Activated T-cell treated with anti-CD3 and anti-CD28 coated beads, Interleukin-2, amount 50 U/mL, for 24 hours (primary cell): ENCODE results near the gene GLG1.

Experiments used
- DNase-seq: peaks from one replicate; pipeline ENCODE4 v3.0.0-alpha.2; 2020
- H3K27ac Mint-ChIP-seq: 2 replicates; pipeline ENCODE4 v1.8.0; 2020; ENCODE audit warnings: mild to moderate bottlenecking, mixed read lengths
- H3K27me3 Mint-ChIP-seq: 2 replicates; pipeline ENCODE4 v1.8.0; 2020; ENCODE audit warnings: mixed read lengths
- H3K36me3 Mint-ChIP-seq: 2 replicates; pipeline ENCODE4 v1.8.0; 2020; ENCODE audit warnings: low read depth, mixed read lengths
- H3K4me1 Mint-ChIP-seq: 2 replicates; pipeline ENCODE4 v1.8.0; 2020; ENCODE audit warnings: low read depth, mixed read lengths
- H3K4me3 Mint-ChIP-seq: 2 replicates; pipeline ENCODE4 v1.8.0; 2020; ENCODE audit warnings: mild to moderate bottlenecking, moderate library complexity, mixed read lengths
- H3K9me3 Mint-ChIP-seq: 2 replicates; pipeline ENCODE4 v1.8.0; 2020; ENCODE audit warnings: mixed read lengths

GLG1 gene

DNA sequence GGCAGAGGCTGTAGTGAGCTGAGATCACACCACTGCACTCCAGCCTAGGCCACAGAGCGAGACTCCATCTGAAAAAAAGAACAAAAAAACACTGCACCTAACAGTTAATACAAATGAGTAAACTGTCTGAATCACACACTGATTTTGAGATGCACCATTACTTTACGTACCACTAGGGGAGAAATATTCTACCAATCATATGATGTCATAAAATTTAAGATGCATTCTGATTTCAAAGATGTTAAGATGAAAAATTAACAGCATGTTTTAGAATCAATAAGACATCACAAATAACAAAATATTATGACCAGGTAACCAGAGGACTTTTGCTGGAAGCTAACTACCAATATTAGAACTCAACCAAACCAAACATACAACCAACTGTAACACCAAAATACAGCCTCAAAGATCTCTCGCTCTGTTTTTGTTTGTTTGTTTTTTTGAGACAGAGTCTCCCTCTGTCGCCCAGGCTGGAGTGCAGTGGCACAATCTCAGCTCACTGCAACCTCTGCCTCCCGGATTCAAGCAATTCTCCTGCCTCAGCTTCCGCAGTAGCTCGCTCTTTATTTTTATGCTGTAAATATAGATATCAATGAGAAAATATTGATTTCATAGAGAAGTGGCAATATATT is 31.6 kb downstream of the GLG1 start:
- no peaks in the 10 kb centered on the region for H3K27me3 Mint-ChIP-seq
- H3K4me1 Mint-ChIP-seq: peaks cover 71% of the 10 kb centered on the region
- peak overlapping the region; percentile 33 for H3K27ac Mint-ChIP-seq
- no peaks in the 10 kb centered on the region for H3K9me3 Mint-ChIP-seq
- no peak for DNase-seq
- no peak overlapping the region for H3K4me3 Mint-ChIP-seq
- peaks cover 10% of the 10 kb centered on the region for H3K36me3 Mint-ChIP-seq

DNA sequence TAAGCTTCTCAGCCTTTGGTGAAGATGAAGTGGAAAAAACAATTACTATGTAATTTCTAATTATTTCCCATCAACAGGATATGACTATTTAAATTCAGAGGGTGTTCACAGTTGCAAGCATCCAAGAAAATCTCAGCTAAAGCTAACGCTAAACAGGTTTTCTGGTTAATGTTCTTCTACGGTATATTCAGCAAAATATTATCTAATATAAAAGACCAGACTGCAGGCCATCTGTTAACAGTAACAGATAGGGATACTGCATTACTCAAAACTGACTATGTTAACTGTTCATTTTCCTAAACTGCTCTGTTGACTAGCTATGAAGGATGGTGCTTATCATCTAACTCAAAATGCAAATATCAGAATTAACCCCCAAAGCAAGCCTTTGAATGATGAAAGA is 32.8 kb downstream of the GLG1 start:
- DNase-seq: no peak
- peaks cover 10% of the 10 kb centered on the region for H3K36me3 Mint-ChIP-seq
- no peaks in the 10 kb centered on the region for H3K9me3 Mint-ChIP-seq
- peaks cover 75% of the 10 kb centered on the region for H3K4me1 Mint-ChIP-seq
- H3K27ac Mint-ChIP-seq: peak overlapping the region; percentile 59
- H3K27me3 Mint-ChIP-seq: no peaks in the 10 kb centered on the region
- H3K4me3 Mint-ChIP-seq: no peak overlapping the region

DNA sequence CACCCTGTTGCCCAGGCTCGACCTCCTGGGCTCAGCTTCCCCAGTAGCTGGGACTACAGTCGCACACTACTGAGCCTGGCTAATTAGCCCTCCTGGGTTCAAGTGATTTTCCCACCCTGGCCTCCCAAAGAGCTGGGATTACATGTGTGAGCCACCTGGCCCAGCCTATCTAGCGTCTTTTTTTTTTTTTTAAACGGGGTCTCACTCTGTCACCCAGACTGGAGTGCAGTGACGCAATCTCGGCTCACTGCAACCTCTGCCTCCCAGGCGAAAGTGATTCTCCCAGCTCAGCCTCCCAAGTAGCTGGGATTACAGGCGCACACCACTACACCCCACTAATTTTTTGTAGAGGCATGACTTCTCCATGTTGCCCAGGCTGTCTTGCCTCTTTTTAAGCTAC is 33.3 kb downstream of the GLG1 start:
- Mint-ChIP-seq H3K27ac (no peak overlapping the region), H3K36me3 (peaks cover 7% of the 10 kb centered on the region), H3K27me3 (no peaks in the 10 kb centered on the region), H3K4me1 (peaks cover 75% of the 10 kb centered on the region), H3K4me3 (no peak overlapping the region), H3K9me3 (no peaks in the 10 kb centered on the region)
- no peak for DNase-seq

- no peaks in the 10 kb centered on the region for H3K27me3 Mint-ChIP-seq
- H3K27ac Mint-ChIP-seq: peak overlapping the region; percentile 40
- H3K36me3 Mint-ChIP-seq: peaks cover 13% of the 10 kb centered on the region
- peaks cover 73% of the 10 kb centered on the region for H3K4me1 Mint-ChIP-seq
- DNase-seq: no peak
- H3K9me3 Mint-ChIP-seq: no peaks in the 10 kb centered on the region
- no peak overlapping the region for H3K4me3 Mint-ChIP-seq
Observed at GRCh38 chr16:74570412-74571301, 36.3 kb downstream of the GLG1 start.

DNA sequence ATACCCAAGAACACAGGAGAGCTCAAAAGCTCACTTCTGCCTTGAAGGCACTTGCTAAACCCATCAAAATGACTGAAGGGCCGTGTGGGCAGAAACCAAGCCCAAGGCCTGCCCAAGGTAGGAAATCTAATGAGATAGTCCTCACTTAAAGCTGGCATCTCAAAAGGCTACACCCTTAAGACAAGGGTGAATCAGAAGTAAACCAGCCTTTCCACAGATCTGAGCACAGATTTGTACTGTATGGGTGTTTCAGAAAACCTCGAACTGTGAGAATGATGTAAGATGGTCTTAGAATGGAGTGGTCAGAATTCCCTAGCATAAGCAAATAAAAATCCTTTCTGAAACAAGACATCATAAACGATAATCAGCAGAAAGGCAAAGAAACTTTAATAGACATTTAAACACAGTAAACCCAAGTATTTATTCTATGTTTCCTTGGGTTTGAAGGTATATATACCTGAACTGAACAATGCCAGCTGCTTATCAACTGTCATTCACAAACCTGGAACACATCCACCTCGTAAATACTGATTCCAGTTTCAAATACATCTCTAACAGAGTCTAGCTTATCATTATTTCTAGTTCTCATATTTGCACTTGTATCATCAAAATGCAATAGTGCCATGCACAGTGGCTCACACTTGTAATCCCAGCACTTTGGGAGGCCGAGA is 37.8 kb downstream of the GLG1 start:
- H3K4me3 Mint-ChIP-seq: no peak overlapping the region
- no peak overlapping the region for H3K27ac Mint-ChIP-seq
- peaks cover 77% of the 10 kb centered on the region for H3K4me1 Mint-ChIP-seq

DNA sequence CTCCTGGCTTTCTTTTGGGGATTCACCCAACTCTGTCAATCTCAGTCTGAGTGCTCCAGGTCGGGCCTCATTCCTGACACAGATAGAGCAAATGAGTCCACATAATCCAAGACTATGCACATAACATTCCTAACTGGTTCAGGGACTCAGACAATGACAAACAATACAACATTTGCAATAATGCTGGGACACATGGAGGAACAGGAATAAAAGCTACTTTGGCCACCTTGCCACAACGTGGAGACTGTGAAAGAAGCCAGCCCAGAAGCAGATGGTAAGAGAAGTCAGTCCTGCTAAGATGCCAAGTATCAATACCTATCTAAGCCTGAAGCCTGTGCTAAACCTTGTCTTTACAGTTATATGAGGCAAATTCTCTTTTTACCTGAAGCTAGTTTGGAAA is 39.0 kb downstream of the GLG1 start:
- no peak for DNase-seq
- no peak overlapping the region for H3K4me3 Mint-ChIP-seq
- no peaks in the 10 kb centered on the region for H3K9me3 Mint-ChIP-seq
- H3K27ac Mint-ChIP-seq: peak overlapping the region; percentile 47
- H3K27me3 Mint-ChIP-seq: no peaks in the 10 kb centered on the region
- H3K4me1 Mint-ChIP-seq: peaks cover 82% of the 10 kb centered on the region
- H3K36me3 Mint-ChIP-seq: peaks cover 12% of the 10 kb centered on the region

More for the DNA sequence above, 37.8 kb downstream of the GLG1 start:
- Mint-ChIP-seq H3K9me3 (no peaks in the 10 kb centered on the region), H3K27me3 (no peaks in the 10 kb centered on the region), H3K36me3 (peaks cover 6% of the 10 kb centered on the region)
- no peak for DNase-seq

DNA sequence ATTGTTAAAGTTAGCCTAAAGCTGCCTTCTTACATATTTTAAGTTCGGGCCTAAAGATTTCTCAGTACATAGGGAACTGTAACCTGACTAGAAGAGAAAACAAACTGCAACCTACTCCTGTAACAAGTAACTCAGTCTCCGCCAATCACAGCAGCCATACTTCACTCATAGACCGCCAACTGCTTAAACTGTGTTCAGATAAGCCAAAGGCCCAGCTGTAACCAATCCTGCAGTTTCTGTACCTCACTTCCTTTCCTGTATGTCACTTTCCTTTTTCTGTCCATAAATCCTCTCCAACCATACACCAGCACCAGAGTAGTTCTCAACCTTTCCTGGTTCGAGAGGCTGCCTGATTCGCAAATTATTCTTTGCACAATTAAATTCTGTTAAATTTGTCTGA is 41.5 kb downstream of the GLG1 start:
- DNase-seq: no peak
- Mint-ChIP-seq H3K4me3 (no peak overlapping the region), H3K27ac (peak overlapping the region; percentile 18), H3K27me3 (no peaks in the 10 kb centered on the region), H3K4me1 (peaks cover 86% of the 10 kb centered on the region), H3K9me3 (no peaks in the 10 kb centered on the region), H3K36me3 (peaks cover 12% of the 10 kb centered on the region)

- Mint-ChIP-seq H3K27ac (peak overlapping the region; percentile 74), H3K4me3 (no peak overlapping the region), H3K4me1 (peaks cover 87% of the 10 kb centered on the region), H3K27me3 (no peaks in the 10 kb centered on the region), H3K36me3 (peaks cover 12% of the 10 kb centered on the region), H3K9me3 (no peaks in the 10 kb centered on the region)
- DNase-seq: no peak
Observed at GRCh38 chr16:74564451-74564984, 42.4 kb downstream of the GLG1 start.

GRCh38 chr16:74563828-74564263 is 43.1 kb downstream of the GLG1 start:
- DNase-seq: no peak
- peaks cover 87% of the 10 kb centered on the region for H3K4me1 Mint-ChIP-seq
- peak overlapping the region; percentile 74 for H3K27ac Mint-ChIP-seq
- peaks cover 14% of the 10 kb centered on the region for H3K36me3 Mint-ChIP-seq
- H3K4me3 Mint-ChIP-seq: no peak overlapping the region
- H3K9me3 Mint-ChIP-seq: no peaks in the 10 kb centered on the region
- H3K27me3 Mint-ChIP-seq: no peaks in the 10 kb centered on the region

DNA sequence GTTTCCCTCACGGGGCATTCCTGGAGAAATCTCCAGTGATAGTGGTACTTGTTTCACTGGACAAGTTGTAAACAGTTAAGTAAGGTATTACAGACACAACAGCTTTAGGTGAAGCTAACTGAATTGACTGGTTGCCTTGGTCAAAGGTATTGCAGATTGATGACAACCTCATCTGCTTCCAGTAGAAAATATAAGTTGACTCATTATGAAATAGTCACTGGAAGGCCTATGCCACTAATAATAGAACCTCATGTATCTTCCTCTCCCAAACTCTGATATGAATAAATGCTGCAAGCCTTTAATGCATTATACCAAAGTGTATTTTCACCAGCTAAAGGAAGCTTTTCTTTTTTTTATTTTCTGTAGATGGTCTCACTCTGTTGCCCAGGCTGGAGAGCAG is 44.8 kb downstream of the GLG1 start:
- H3K4me3 Mint-ChIP-seq: no peak overlapping the region
- no peaks in the 10 kb centered on the region for H3K27me3 Mint-ChIP-seq
- peaks cover 18% of the 10 kb centered on the region for H3K36me3 Mint-ChIP-seq
- peak overlapping the region; percentile 57 for H3K27ac Mint-ChIP-seq
- H3K4me1 Mint-ChIP-seq: peaks cover 87% of the 10 kb centered on the region
- DNase-seq: no peak
- no peaks in the 10 kb centered on the region for H3K9me3 Mint-ChIP-seq

DNA sequence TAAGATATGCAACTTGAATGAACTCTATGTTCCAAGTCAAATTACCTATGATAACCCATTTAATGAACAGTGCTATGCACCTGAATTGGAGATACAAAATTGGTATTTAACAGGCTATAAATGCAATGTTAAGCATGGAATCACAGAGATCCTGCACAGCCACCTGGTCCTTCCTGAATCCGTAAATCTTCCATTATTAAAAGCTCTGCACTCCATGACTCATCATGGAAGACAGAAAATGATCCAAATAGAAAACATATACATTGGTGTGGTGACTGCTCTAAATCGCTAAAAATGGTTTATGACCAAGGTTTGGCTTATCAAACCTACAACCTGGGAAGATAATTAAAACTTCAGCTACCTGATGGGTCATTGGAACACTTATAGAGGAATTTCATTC is 45.3 kb downstream of the GLG1 start:
- Mint-ChIP-seq H3K36me3 (peaks cover 18% of the 10 kb centered on the region), H3K4me3 (no peak overlapping the region), H3K27me3 (no peaks in the 10 kb centered on the region), H3K9me3 (no peaks in the 10 kb centered on the region), H3K27ac (no peak overlapping the region), H3K4me1 (peaks cover 86% of the 10 kb centered on the region)
- DNase-seq: no peak

GRCh38 chr16:74560912-74561311 is 46.0 kb downstream of the GLG1 start:
- H3K36me3 Mint-ChIP-seq: peaks cover 16% of the 10 kb centered on the region
- H3K4me3 Mint-ChIP-seq: no peak overlapping the region
- no peak overlapping the region for H3K27ac Mint-ChIP-seq
- no peak for DNase-seq
- H3K4me1 Mint-ChIP-seq: peaks cover 83% of the 10 kb centered on the region
- no peaks in the 10 kb centered on the region for H3K9me3 Mint-ChIP-seq
- H3K27me3 Mint-ChIP-seq: no peaks in the 10 kb centered on the region

DNA sequence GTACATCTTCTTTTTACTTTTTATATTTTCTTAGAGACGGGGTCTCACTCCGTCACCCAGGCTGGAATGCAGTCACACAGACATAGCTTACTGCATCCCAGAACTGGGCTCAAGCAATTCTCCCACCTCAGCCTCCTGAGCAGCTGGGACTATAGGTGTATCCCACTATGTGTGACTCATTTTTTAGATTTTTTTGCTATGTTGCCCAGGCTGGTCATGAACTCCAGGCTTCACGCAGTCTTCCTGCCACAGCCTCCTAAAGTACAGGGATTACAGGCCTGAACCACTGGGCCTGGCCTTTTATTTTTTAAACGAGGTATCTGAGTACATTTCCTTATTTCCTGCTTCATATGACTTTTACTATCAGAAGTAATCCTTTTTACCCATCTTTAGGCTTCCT is 48.0 kb downstream of the GLG1 start:
- peak overlapping the region; percentile 54 for H3K27ac Mint-ChIP-seq
- H3K9me3 Mint-ChIP-seq: no peaks in the 10 kb centered on the region
- H3K36me3 Mint-ChIP-seq: peaks cover 15% of the 10 kb centered on the region
- H3K27me3 Mint-ChIP-seq: no peaks in the 10 kb centered on the region
- DNase-seq: no peak
- no peak overlapping the region for H3K4me3 Mint-ChIP-seq
- H3K4me1 Mint-ChIP-seq: peaks cover 66% of the 10 kb centered on the region

DNA sequence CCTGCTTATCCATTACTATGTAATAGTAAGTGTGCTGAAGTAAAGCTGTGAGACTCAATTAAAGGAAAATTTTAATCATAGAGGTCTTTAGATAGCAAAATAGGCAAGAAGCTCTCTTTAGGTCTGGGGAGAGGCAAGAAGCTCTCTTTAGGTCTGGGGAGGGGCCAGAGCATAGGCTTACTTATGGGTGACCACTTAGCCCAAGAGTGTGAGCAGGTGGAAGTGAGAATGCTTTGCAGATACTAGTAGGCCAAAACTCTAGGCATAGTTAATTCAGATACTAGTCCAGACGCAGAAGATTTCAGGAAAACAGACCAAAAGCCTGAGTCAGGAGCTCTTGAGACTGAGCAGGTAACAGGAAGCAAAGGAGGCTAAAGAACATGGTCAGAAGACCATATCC is 49.6 kb downstream of the GLG1 start:
- DNase-seq: no peak
- peaks cover 53% of the 10 kb centered on the region for H3K4me1 Mint-ChIP-seq
- H3K27ac Mint-ChIP-seq: no peak overlapping the region
- H3K27me3 Mint-ChIP-seq: no peaks in the 10 kb centered on the region
- no peaks in the 10 kb centered on the region for H3K9me3 Mint-ChIP-seq
- peaks cover 8% of the 10 kb centered on the region for H3K36me3 Mint-ChIP-seq
- no peak overlapping the region for H3K4me3 Mint-ChIP-seq
